Measurements from ENCODE around the gene HIP1. TPM values are rescaled to one million over a fixed set of nuclear protein-coding genes. Genes with fewer than 3 reads are reported as not detected.

The HIP1 gene
- total and polyA plus RNA-seq, 9 of the 15 experiments (the other 6 are each of a cell fraction or from before 2014, with no cell fraction given), result 2.4 to 13.7 (median 9.5) TPM

GRCh38 chr7:75639071-75639885 is 99.5 kb downstream of the HIP1 start (continued):
- no peak for TF ChIP-seq MBD1 (CRISPR knock-in tag; IDR thresholded peaks at IDR 0.05)
- TF ChIP-seq GABPA (tag; conservative IDR thresholded peaks at IDR 0.05; ENCODE audit: low read depth), result peak; percentile 68
- TF ChIP-seq MYNN (IDR thresholded peaks at IDR 0.05), result peak; percentile 63; the same call in 1 of the 2 replicates
- no peak for TF ChIP-seq MYNN (CRISPR knock-in tag; IDR thresholded peaks at IDR 0.05)
- TF ChIP-seq ZBTB43 (CRISPR knock-in tag; IDR thresholded peaks at IDR 0.05), result no peak
- peak; percentile 84 for TF ChIP-seq PCBP1 (IDR thresholded peaks at IDR 0.05; ENCODE audit: low read depth, low read length, poor library complexity, severe bottlenecking)
- TF ChIP-seq FUS (optimal IDR thresholded peaks at IDR 0.05; ENCODE audit: low read depth, low read length), result no peak
- peak; percentile 77 for TF ChIP-seq EP400 (IDR thresholded peaks at IDR 0.05)
- no peak for TF ChIP-seq ATF1 (CRISPR knock-in tag; IDR thresholded peaks at IDR 0.05)
- TF ChIP-seq ATF1 (tag; IDR thresholded peaks at IDR 0.05), result peak; percentile 52
- peak; percentile 73; the same call in 1 of the 2 replicates for TF ChIP-seq TFAP4 (CRISPR knock-in tag; IDR thresholded peaks at IDR 0.05; ENCODE audit: borderline replicate concordance)
- TF ChIP-seq DMBX1 (CRISPR knock-in tag; IDR thresholded peaks at IDR 0.05; ENCODE audit: borderline replicate concordance), result peak; percentile 28; the same call in 1 of the 2 replicates
- TF ChIP-seq MAZ (CRISPR knock-in tag; conservative IDR thresholded peaks at IDR 0.05 in 1 of 2, IDR thresholded peaks at IDR 0.05 in 1 of 2), result peak; percentile 23 to 75; a peak in 1 of 4 replicates
- TF ChIP-seq KAT7 (CRISPR knock-in tag; IDR thresholded peaks at IDR 0.05; ENCODE audit: borderline replicate concordance), result peak; percentile 69; the same call in 1 of the 2 replicates
- TF ChIP-seq VEZF1 (CRISPR knock-in tag; IDR thresholded peaks at IDR 0.05), result peak; percentile 93
- peak; percentile 60; the same call in 1 of the 2 replicates for TF ChIP-seq AFF4 (CRISPR knock-in tag; IDR thresholded peaks at IDR 0.05)
- no peak for TF ChIP-seq TAF9B (IDR thresholded peaks at IDR 0.05; ENCODE audit: partially characterized antibody)
